Upper lobe of right lung (tissue), 1 donor: ENCODE results near the gene MT1M. TPM values are rescaled to one million over a fixed set of nuclear protein-coding genes. Genes with fewer than 3 reads are reported as not detected.
"Not testable (repeated sequence)": the region's sequence is repeated elsewhere in the genome, so short reads cannot be mapped to it uniquely, and the experiment has no call there.

ENCODE experiments used
- ATAC-seq: fragments of 200-7000 bp; cut with Tn5 transposase; one replicate; pipeline ENCODE4 v1.9.1; 2020; ENCODE audit warnings: mild to moderate bottlenecking, moderate library complexity
- DNase-seq: peaks from one replicate; pipeline ENCODE4 v3.0.0-alpha.2; 2020
- H3K27ac ChIP-seq: fragments of 200-600 bp; one replicate; pipeline ENCODE4 v1.8.0; 2022
- H3K27me3 ChIP-seq: fragments of 200-600 bp; one replicate; pipeline ENCODE4 v1.8.0; 2022; ENCODE audit warnings: mild to moderate bottlenecking
- H3K36me3 ChIP-seq: fragments of 200-600 bp; one replicate; pipeline ENCODE4 v1.8.0; 2022
- H3K4me1 ChIP-seq: fragments of 200-600 bp; one replicate; pipeline ENCODE4 v1.8.0; 2022
- H3K4me3 ChIP-seq: fragments of 200-600 bp; one replicate; pipeline ENCODE4 v1.8.0; 2022; ENCODE audit warnings: mild to moderate bottlenecking
- H3K9me3 ChIP-seq: fragments of 200-600 bp; one replicate; pipeline ENCODE4 v1.8.0; 2022
- CTCF ChIP-seq: fragments of 200-600 bp; IDR thresholded peaks from one replicate; pipeline ENCODE4 v1.8.0; 2022; ENCODE audit warnings: antibody characterized with exemption
- intact Hi-C: fragments of 100-400 bp; cut with DNase I; formaldehyde crosslinking; loops from one replicate; pipeline ENCODE4 v1.11.0; 2022
- total RNA-seq: library from RNA; stranded (reverse); fragmentation: NEBNext Ultra II Directional; extraction: Animal tissue kit (Norgen Biotek cat#: 25700); gene quantifications from one replicate; pipeline ENCODE4 v1.2.1, GENCODE V29; 2021
- donor health status: DM: no; HTN: yes; CAD: no; lungs with severe emphysema.

Gene MT1M
- total RNA-seq, 1 donor from 2014 or later = 40.3 TPM

- Histone ChIP-seq H3K36me3 (no peaks in the 10 kb centered on the region), H3K27ac (peak overlapping the region; percentile 71), H3K4me3 (peak overlapping the region; percentile 59), H3K27me3 (peaks cover 8% of the 10 kb centered on the region), H3K4me1 (peaks cover 9% of the 10 kb centered on the region), H3K9me3 (no peaks in the 10 kb centered on the region)
- DNase-seq (no peak), ATAC-seq (no peak)
- no peak for TF ChIP-seq CTCF
- intact Hi-C loops = no loop called here
These were observed 25.9 kb downstream of the MT1M start for GRCh38 chr16:56658327-56658875.

DNA sequence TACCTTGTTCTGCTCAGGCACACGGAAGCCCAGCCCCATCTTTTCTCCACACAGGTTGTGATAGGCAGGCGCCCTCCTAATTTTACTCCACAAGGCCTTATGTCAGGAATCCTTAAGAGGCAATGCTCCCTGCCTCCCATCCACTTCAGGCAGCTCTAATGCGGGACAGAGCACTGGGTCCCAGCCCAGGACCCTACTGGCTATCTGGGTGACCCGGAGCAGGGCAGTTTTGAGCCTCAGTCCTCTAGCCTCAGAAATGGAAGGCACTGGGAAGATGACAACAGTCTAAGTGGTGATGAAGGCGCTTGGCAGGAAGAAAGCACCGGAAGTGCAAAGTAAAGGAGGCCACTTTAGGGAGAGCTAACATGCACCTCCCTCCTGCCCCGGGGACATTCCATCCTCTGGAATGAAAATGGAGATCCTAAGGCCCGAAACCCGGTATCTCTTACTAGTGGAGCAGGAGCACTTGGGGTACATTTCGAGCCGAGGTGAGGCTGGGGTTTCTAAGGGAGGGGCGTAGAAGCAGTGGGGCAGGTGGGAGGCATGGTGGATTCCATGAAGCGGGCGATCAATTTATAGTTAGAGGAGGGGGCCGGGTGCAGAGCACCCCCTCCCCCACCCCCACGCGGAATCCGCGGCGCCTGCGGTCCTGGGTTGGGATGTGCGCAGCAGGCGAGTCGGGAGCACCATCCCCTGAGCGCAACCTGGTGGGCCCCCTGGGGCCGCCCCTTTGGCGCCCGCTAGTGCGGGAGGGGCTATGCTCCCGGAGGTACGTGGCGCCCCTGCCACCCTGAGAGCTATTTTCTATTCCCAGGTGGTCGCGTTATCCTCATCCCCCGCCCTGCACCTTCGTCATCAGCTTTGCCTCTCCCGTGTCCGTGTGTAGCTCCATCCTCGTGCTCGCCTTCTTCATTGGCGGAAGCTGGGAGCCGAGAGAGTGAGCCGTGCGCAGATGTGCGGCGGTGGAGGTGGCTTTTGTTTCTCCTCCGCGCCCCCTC lies 30.2 kb downstream of the MT1M start:
- H3K4me3 ChIP-seq = peak overlapping the region; percentile 21
- intact Hi-C loops = no loop called here
- peaks cover 41% of the 10 kb centered on the region for H3K27me3 ChIP-seq
- no peak for TF ChIP-seq CTCF
- no peaks in the 10 kb centered on the region for H3K36me3 ChIP-seq
- H3K9me3 ChIP-seq = no peaks in the 10 kb centered on the region
- DNase-seq = no peak
- peaks cover 9% of the 10 kb centered on the region for H3K4me1 ChIP-seq
- ATAC-seq = no peak
- H3K27ac ChIP-seq = no peak overlapping the region

DNA sequence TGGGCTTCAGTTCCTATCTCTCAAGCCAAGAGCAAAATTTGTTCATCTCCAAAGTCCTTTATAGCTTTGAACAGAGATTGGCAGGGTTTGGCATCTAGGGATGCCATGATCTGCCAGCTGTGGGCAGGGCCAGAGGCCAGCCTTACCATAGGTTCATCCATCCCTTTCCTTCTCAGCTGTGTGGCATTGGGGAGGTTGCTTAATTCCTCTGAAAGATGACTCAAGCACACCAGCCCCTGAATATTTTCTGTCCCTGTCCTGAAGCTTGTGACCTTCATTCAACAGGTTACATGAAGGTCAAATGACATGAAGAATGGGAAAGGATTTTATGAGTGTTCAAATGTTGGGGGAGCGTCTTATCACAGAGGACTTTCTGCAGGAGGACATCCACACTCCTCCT lies 32.0 kb downstream of the MT1M start:
- intact Hi-C loops = no loop called here
- Histone ChIP-seq H3K27me3 (peaks cover 60% of the 10 kb centered on the region), H3K9me3 (no peaks in the 10 kb centered on the region), H3K27ac (no peak overlapping the region), H3K36me3 (no peaks in the 10 kb centered on the region), H3K4me3 (no peak overlapping the region), H3K4me1 (peaks cover 3% of the 10 kb centered on the region)
- no peak for ATAC-seq
- DNase-seq = no peak
- no peak for TF ChIP-seq CTCF

GRCh38 chr16:56665286-56666261 lies 33.1 kb downstream of the MT1M start:
- H3K4me1 ChIP-seq, H3K27ac ChIP-seq, DNase-seq, H3K36me3 ChIP-seq, ATAC-seq, intact Hi-C loops, H3K9me3 ChIP-seq, H3K4me3 ChIP-seq: not testable (repeated sequence)
- peaks cover 69% of the 10 kb centered on the region for H3K27me3 ChIP-seq

DNA sequence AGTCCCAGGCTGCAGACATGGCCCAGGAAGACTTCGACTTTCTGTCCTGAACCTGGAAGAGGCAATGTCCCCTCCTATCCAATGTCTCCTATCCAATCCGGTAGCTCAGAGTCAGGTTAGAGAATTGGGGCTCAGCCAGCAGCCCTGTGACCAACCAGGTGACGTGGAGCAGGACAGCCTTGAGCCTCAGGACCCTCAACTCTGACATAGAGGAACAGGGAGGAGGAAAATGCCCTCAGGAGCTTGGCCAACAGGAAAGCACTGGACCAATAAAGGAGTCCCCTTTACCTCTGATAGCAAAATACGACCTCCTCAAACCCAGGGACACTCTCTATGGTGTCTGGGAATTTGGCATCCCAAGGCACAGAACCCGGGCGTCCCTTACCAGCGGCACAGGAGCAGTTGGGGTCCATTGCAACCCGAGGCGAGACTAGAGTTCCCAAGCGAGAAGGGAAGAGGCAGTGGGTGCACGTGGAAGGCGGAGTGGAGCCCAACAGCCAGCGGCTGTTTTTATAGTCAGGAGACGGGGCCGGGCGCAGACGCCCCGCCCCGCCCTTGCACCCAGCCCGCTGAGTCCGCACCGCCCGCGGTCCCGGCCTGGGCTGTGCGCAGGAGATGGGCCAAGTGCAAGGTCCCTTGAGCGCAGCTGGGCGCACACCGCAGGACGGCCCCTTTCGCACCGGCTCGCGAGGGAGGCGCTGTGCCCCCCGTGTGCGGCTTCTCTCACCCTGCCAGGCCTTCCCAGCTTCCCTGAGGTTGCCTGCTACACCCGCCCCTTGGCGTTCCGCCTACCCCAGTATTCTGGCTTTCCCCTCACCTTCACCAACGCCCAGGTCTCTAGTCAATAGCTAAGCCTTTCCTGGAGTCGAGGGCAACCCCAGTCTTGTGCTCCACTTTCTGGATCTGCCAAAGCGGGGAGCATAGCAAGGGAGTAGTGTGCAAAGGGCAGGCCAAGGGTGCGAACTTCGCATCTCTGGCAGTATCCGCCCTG lies 35.4 kb downstream of the MT1M start, which contains the start of gene MT1G:
Gene MT1G, minus strand, starts transcription at position 485 of the 991 bp plus-strand sequence. Its CDS starts 72 bp downstream, at position 413.
- H3K4me3 ChIP-seq = no peak within 1 kb of the TSS
- DNase-seq (peak; percentile 74), ATAC-seq (peak; percentile 82)
- no peaks in the 10 kb centered on the region for H3K36me3 ChIP-seq
- intact Hi-C loops = no loop called here
- H3K4me1 ChIP-seq = peaks cover 8% of the 10 kb centered on the region
- peaks cover 75% of the 10 kb centered on the region for H3K27me3 ChIP-seq
- no peak within 1 kb of the TSS for H3K27ac ChIP-seq
- no peak for TF ChIP-seq CTCF
- H3K9me3 ChIP-seq = no peaks in the 10 kb centered on the region
